Measurements from ENCODE around the gene U2AF2. TPM values are rescaled to one million over a fixed set of nuclear protein-coding genes. Genes with fewer than 3 reads are reported as not detected.

Gene U2AF2
- polyA plus RNA-seq, 1 experiment, result 90.7 TPM

- Histone ChIP-seq H3K27me3 (ENCODE audit: control insufficient read depth, insufficient read depth, low read length) (no peaks in the 10 kb centered on the region), H3K27ac (ENCODE audit: low read depth, low read length) (no peak overlapping the region), H3K9me3 (ENCODE audit: control insufficient read depth, insufficient read depth, low read length) (peaks cover 4% of the 10 kb centered on the region; the same call in 1 of the 2 replicates), H3K4me3 (ENCODE audit: low read depth, low read length) (no peak overlapping the region)
- CTCF ChIA-PET, result interaction anchor here (1.2 to 1.3 kb wide), 2 partner anchors 105 to 154 kb away, joined by 3 to 5 read pairs; no protein-coding TSS in a partner anchor
- no peak for TF ChIP-seq CTCF (IDR thresholded peaks at IDR 0.05; ENCODE audit: low read depth, low read length)
- POLR2A ChIA-PET, result interaction anchor here (1.3 kb wide), 1 partner anchor 22 kb away, joined by 6 read pairs; the partner anchor contains the start of gene FIZ1
- no peak for DNase-seq (ENCODE audit: low read depth, low spot score)
These were observed 33.6 kb upstream of the U2AF2 start for GRCh38 chr19:55621205-55621672.

- Histone ChIP-seq H3K27ac (ENCODE audit: low read depth, low read length) (no peak overlapping the region), H3K9me3 (ENCODE audit: control insufficient read depth, insufficient read depth, low read length) (no peaks in the 10 kb centered on the region; the same call in 1 of the 2 replicates), H3K4me3 (ENCODE audit: low read depth, low read length) (no peak overlapping the region), H3K27me3 (ENCODE audit: control insufficient read depth, insufficient read depth, low read length) (no peaks in the 10 kb centered on the region)
- POLR2A ChIA-PET, result no interaction called here
- CTCF ChIA-PET, result no interaction called here
- DNase-seq (ENCODE audit: low read depth, low spot score), result no peak
- no peak for TF ChIP-seq CTCF (IDR thresholded peaks at IDR 0.05; ENCODE audit: low read depth, low read length)
These were observed 33.1 kb upstream of the U2AF2 start for GRCh38 chr19:55621673-55622231.

GRCh38 chr19:55622242-55622969 lies 32.4 kb upstream of the U2AF2 start:
- Histone ChIP-seq H3K27ac (ENCODE audit: low read depth, low read length) (no peak overlapping the region), H3K4me3 (ENCODE audit: low read depth, low read length) (no peak overlapping the region), H3K9me3 (ENCODE audit: control insufficient read depth, insufficient read depth, low read length) (no peaks in the 10 kb centered on the region; the same call in 1 of the 2 replicates), H3K27me3 (ENCODE audit: control insufficient read depth, insufficient read depth, low read length) (no peaks in the 10 kb centered on the region)
- DNase-seq (ENCODE audit: low read depth, low spot score), result no peak
- ChIA-PET CTCF (interaction anchor here (2.7 to 3.2 kb wide), 2 partner anchors 11 to 16 kb away, joined by 14 to 17 read pairs; no protein-coding TSS in a partner anchor), POLR2A (no interaction called here)
- no peak for TF ChIP-seq CTCF (IDR thresholded peaks at IDR 0.05; ENCODE audit: low read depth, low read length)

GRCh38 chr19:55623130-55623529 lies 31.7 kb upstream of the U2AF2 start:
- no peaks in the 10 kb centered on the region for H3K27me3 ChIP-seq (ENCODE audit: control insufficient read depth, insufficient read depth, low read length)
- POLR2A ChIA-PET, result no interaction called here

More at GRCh38 chr19:55623130-55623529, 31.7 kb upstream of the U2AF2 start:
- DNase-seq (ENCODE audit: low read depth, low spot score), result no peak
- no peak overlapping the region for H3K27ac ChIP-seq (ENCODE audit: low read depth, low read length)
- H3K4me3 ChIP-seq (ENCODE audit: low read depth, low read length), result no peak overlapping the region
- no peak for TF ChIP-seq CTCF (IDR thresholded peaks at IDR 0.05; ENCODE audit: low read depth, low read length)
- no peaks in the 10 kb centered on the region; the same call in 1 of the 2 replicates for H3K9me3 ChIP-seq (ENCODE audit: control insufficient read depth, insufficient read depth, low read length)
- CTCF ChIA-PET, result interaction anchor here (1.5 to 3.2 kb wide), 4 partner anchors 10 to 483 kb away, joined by 3 to 17 read pairs (median 13); no protein-coding TSS in a partner anchor
